ENCODE results near the gene SLC25A48. TPM values are rescaled to one million over a fixed set of nuclear protein-coding genes. Genes with fewer than 3 reads are reported as not detected.

The SLC25A48 gene
- total RNA-seq, 1 donor from 2014 or later = not detected

- no peak for TF ChIP-seq CTCF (IDR thresholded peaks at IDR 0.05; ENCODE audit: insufficient read depth, low read length, severe bottlenecking)
- Histone ChIP-seq H3K36me3 (ENCODE audit: control insufficient read depth, insufficient read depth, low read length) (no peaks in the 10 kb centered on the region), H3K4me3 (ENCODE audit: low read depth, low read length) (no peak overlapping the region), H3K27me3 (ENCODE audit: control insufficient read depth, insufficient read depth, low read length) (peaks cover 17% of the 10 kb centered on the region)
- no peak for FAIRE-seq
- DNase-seq (ENCODE audit: low read depth) = peak; percentile 65
Observed at GRCh38 chr5:135921388-135921787, 86.9 kb downstream of the SLC25A48 start.

- Histone ChIP-seq H3K36me3 (ENCODE audit: control insufficient read depth, insufficient read depth, low read length) (no peaks in the 10 kb centered on the region), H3K27me3 (ENCODE audit: control insufficient read depth, insufficient read depth, low read length) (peaks cover 18% of the 10 kb centered on the region), H3K4me3 (ENCODE audit: low read depth, low read length) (no peak overlapping the region)
- DNase-seq (ENCODE audit: low read depth) (no peak), FAIRE-seq (no peak)
- peak; percentile 4 for TF ChIP-seq CTCF (IDR thresholded peaks at IDR 0.05; ENCODE audit: insufficient read depth, low read length, severe bottlenecking)
Observed at GRCh38 chr5:135930029-135930948, 95.8 kb downstream of the SLC25A48 start.

- Histone ChIP-seq H3K27me3 (ENCODE audit: control insufficient read depth, insufficient read depth, low read length) (peaks cover 20% of the 10 kb centered on the region), H3K4me3 (ENCODE audit: low read depth, low read length) (no peak overlapping the region), H3K36me3 (ENCODE audit: control insufficient read depth, insufficient read depth, low read length) (no peaks in the 10 kb centered on the region)
- no peak for DNase-seq (ENCODE audit: low read depth)
- no peak for FAIRE-seq
- TF ChIP-seq CTCF (IDR thresholded peaks at IDR 0.05; ENCODE audit: insufficient read depth, low read length, severe bottlenecking) = no peak
Observed at GRCh38 chr5:135930949-135931295, 96.5 kb downstream of the SLC25A48 start.

GRCh38 chr5:135934939-135935338, 100.5 kb downstream of the SLC25A48 start:
- TF ChIP-seq CTCF (IDR thresholded peaks at IDR 0.05; ENCODE audit: insufficient read depth, low read length, severe bottlenecking) = no peak
- Histone ChIP-seq H3K27me3 (ENCODE audit: control insufficient read depth, insufficient read depth, low read length) (peaks cover 14% of the 10 kb centered on the region), H3K36me3 (ENCODE audit: control insufficient read depth, insufficient read depth, low read length) (no peaks in the 10 kb centered on the region), H3K4me3 (ENCODE audit: low read depth, low read length) (no peak overlapping the region)
- FAIRE-seq (no peak), DNase-seq (ENCODE audit: low read depth) (peak; percentile 16)

- FAIRE-seq (no peak), DNase-seq (ENCODE audit: low read depth) (no peak)
- Histone ChIP-seq H3K27me3 (ENCODE audit: control insufficient read depth, insufficient read depth, low read length) (peaks cover 6% of the 10 kb centered on the region), H3K36me3 (ENCODE audit: control insufficient read depth, insufficient read depth, low read length) (no peaks in the 10 kb centered on the region), H3K4me3 (ENCODE audit: low read depth, low read length) (no peak overlapping the region)
- TF ChIP-seq CTCF (IDR thresholded peaks at IDR 0.05; ENCODE audit: insufficient read depth, low read length, severe bottlenecking) = no peak
Observed at GRCh38 chr5:135937245-135937911, 102.9 kb downstream of the SLC25A48 start.

Other genes starting within 250 kb of the SLC25A48 start
- gene IL9, start 61.2 kb downstream of the SLC25A48 start, total RNA-seq = not detected in 2 replicates
- not detected in 2 replicates for gene LECT2, start 120.3 kb downstream of the SLC25A48 start, total RNA-seq
- gene TGFBI, start 194.3 kb downstream of the SLC25A48 start, total RNA-seq = 211 and 218 TPM in 2 replicates

Data from bronchial epithelial cell (primary cell).